ENCODE measurements around the gene FOXN3.

FOXN3 gene

DNA sequence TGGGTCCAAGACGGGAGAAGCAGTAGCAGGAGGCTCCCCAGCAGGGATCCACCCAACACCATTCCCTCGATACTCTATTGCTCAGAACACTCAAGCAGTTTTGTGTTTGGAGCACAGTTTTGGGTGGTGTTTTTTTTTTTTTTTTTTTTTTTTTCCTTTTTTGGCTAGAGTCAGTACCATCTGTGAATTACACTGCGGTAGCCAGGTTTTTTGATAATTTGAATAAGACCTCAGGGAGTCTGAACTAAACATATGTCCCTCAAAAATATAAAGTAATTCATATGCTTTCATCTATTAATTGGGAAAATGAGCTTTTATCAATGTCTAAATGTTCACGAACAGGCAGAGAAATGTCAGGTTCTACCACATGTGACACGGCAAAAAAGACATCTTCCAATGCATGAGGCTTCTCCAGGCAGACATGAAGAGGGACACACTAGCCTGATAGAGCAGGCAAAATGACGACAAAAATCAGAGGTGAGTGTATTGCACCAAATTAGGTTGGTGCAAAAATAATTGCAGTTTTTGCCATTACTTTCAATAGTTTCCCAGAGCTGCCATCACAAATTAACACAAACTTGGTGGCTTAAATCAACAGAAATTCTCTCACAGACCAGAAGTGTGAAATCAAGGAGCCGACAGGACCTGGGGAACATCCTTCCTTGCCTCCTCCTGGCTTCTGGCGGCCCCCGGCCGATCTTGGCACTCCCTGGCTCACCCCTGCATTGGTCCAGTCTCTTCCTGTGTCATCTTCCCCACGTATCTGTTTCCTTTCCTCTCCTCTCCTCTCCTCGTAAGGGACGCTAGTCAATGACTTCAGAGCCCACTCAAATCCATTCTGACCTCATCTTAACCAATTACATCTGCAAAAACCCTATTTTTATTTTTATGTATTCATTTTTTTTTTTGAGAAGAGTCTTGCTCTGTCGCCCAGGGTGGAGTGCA, 33.9 kb downstream of the FOXN3 start:
- DNase-seq (ENCODE audit: low read depth), result no peak

DNA sequence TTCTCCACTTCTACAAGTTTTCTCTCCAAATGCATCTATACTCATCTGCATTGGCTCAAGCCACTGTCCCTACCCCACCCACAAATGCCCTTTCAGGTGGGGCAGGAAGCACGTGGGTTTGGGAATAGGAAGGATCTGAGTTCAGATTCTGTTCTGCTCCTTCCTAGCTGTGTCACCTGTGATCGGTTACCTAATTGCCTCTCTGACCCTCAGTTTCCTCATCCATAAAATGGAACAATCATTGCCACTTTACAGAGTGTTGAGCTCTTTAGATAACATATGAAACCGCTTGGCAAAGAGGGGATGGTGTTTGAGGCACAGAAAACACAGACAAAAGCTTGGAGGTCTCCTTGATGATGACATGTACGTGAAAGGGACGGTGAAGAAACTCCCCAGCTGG, 34.5 kb downstream of the FOXN3 start:
- DNase-seq (ENCODE audit: low read depth), result no peak

GRCh38 chr14:89379891-89380820, 36.9 kb downstream of the FOXN3 start:
- DNase-seq (ENCODE audit: low read depth), result no peak

GRCh38 chr14:89379006-89379405, 38.0 kb downstream of the FOXN3 start:
- no peak for DNase-seq (ENCODE audit: low read depth)

DNA sequence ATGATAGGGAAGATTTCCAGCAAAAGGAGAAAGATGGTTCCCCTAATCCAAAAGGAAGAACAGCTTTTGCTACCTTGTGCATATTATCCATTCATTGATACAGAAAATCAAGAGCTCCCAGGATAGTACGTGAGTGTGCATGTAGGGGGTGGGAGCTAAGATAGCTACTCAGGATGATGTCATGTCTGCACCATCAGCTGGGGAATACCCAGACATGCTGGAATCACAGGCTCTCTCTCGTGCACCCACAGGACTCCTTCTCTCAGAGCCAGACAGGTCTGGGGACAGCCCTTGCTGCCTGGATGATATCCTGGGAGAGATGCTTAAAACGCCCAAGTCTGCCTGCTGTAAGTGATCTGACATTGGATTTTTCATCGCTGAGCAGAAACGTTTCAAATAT, 38.9 kb downstream of the FOXN3 start:
- no peak for DNase-seq (ENCODE audit: low read depth)

- no peak for DNase-seq (ENCODE audit: low read depth)
Measured at GRCh38 chr14:89377544-89377943, 39.5 kb downstream of the FOXN3 start.

DNA sequence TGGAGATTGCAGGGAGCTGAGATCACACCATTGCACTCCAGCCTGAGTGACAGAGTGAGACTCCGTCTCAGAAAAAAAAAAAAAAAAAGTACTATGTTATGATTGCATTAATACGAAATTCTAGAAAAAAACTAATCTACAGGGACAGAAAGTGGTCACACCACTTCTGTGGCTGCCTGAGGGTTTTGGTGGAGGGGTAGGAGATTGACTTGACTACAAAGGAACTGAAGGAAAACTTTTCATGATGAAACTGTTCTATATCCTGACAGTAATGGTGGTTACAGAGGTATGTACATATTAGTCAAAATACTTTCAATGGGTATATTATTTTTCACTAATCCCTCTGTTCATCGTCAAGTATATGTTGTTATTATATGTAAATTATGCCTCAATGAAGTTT, 42.1 kb downstream of the FOXN3 start:
- DNase-seq (ENCODE audit: low read depth), result no peak

DNA sequence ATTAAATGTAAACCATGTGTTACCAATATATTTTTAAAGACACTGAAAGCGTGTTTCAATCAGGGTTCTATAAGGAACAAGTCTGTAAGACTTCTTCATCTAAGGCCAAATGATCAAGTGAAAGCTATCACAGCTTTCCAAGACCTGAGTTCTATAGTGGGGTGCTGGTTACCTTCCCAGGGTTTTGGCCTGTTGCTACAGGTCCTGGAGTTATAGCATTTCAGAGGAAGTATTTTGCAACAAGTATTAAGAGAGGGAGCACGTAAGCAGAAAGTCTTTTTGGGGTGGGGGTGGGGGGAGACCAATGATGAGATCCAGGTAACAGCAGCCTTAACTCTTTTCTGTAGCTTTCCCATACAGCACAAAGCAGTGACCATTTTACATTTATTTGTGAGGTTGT, 43.8 kb downstream of the FOXN3 start:
- DNase-seq (ENCODE audit: low read depth), result no peak

DNA sequence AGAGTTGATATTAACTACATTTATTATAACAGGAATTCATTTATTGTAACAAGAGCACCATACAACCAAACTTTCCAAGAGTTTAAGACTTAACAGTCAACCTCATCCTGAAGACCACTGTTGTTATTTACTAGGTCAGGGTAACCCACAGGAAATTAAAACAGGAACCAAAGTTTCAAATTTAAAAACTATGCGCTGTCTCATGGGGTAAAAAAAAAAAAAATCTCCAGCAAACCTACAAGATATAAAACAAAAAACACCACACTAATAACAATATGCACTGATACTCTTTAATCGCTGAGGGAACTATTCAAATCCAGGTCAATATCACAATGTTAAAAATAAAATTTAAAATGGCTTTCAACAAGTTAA, 44.5 kb downstream of the FOXN3 start:
- no peak for DNase-seq (ENCODE audit: low read depth)

- DNase-seq (ENCODE audit: low read depth), result no peak
Measured at GRCh38 chr14:89371585-89372511, 45.2 kb downstream of the FOXN3 start.

GRCh38 chr14:89370781-89371180, 46.3 kb downstream of the FOXN3 start:
- DNase-seq (ENCODE audit: low read depth), result no peak

DNA sequence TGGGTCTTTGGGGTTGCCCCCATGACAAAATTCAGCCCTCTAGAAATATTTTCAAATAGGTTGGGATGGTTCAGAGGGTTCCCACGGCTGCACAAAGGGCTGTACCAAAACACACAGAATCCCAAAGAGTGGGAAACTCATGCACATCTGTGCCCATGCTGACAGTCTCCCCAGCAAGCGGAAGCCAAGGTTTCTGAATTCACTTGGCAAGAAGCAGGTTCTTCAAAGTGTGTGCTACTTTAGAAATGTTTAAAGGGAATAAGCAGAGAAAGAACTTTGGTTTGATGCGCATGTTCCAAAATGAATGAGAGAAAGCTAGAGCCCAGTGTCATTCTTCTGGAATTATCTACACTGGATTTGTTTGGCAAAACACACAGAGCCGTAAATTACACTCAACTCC, 46.7 kb downstream of the FOXN3 start:
- DNase-seq (ENCODE audit: low read depth), result no peak

DNA sequence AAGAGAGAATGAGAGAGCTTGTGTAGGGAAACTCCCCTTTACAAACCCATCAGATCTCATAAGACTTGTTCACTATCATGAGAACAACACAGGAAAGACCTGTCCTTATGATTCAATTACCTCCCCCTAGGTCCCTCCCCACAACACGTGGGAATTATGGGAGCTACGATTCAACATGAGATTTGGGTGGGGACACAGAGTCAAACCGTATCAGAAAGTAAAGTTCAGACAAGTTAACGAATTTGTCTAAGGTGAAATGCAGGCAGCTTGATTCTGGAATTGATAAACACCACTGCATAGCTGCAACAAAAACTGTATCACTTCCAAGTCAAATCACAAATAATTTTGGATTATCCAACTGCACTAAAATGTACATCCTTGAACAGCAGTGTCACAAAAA, 47.4 kb downstream of the FOXN3 start:
- no peak for DNase-seq (ENCODE audit: low read depth)

DNA sequence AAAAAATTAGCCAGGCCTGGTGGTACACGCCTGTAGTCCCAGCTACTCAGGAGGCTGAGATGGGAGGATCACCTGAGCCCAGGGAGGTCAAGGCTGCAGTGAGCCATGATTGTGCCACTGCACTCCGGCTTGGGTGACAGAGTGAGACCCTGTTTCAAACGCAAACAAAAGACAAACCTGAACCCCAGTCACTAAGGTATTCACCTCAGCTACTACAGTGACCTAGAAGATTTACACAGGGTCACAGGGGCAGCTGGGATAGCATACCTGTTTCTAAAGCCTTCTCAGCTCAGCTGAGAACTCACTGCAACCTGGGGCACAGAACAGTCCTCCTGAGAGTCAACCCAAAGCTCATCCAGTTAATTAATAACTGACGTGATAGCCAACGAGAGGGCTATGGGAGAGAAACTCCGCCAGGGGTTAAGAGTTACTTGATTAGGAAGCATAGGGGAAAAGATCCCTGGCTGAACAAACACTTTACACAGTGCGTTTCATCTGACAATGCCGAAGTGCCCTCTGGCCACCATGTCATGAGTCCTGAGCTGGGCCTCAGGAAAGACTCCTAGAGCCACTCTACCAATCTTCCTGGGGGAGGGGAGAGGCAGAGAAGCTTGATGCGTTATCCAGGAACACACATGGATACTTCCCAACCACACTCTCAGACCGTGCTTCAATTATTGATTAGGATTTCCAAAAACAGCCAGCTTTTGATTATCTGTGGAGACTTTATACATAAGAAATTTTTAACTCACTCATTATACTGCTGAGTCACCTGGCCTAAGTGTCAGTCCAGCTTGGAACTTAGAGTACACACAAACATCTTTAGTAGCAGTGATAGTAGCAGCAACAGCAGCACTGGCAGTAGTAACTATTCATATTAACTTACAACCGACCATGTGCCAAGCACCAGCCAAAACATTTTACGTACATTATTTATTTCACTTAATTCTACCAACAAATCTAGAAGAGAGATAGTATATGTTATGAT, 48.2 kb downstream of the FOXN3 start:
- no peak for DNase-seq (ENCODE audit: low read depth)

GRCh38 chr14:89367779-89368120, 49.3 kb downstream of the FOXN3 start:
- no peak for DNase-seq (ENCODE audit: low read depth)

DNA sequence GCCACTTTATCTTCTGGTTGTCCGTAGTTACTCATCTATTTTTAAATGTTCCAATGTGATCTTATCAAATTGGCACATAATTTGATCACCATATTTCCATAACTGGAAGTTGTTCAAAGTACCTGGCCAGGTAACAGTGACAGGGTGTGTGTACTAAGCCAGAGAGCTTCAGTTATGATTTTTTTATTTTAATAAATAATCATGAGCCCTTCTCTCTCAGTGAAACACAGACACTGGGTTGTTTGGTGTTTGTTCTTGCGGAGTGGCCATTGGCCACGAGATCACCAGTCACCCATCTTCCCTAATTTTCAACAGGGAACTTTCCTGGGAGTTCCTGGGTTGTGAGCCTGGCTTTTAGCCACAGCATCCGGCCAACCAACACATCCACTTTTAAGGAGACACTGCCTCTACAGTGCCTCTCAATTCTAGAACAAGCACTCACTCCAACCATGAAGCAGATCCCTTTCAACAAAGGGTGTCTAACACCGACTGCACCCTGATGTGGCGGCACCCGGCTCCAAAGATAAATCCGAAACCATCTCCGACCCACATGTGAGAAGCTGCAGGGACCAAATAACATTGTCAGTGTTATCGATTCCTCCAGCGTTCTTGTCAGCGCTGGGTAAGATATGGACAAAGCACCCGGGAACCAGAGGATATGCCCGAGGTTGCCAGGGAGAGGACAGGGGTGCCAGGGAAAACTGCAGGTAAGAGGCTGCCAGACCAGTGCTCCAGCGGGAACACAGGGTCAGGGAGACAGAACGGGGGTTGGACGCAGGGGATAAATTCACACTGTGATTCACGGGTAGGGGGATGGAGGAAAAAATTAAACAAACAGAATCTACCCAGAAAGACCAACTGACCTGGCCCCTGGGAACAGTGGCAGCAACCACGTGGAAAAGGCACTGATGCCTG, 49.9 kb downstream of the FOXN3 start:
- no peak for DNase-seq (ENCODE audit: low read depth)

GRCh38 chr14:89365061-89365801, 51.8 kb downstream of the FOXN3 start:
- DNase-seq (ENCODE audit: low read depth), result peak; percentile 28

DNA sequence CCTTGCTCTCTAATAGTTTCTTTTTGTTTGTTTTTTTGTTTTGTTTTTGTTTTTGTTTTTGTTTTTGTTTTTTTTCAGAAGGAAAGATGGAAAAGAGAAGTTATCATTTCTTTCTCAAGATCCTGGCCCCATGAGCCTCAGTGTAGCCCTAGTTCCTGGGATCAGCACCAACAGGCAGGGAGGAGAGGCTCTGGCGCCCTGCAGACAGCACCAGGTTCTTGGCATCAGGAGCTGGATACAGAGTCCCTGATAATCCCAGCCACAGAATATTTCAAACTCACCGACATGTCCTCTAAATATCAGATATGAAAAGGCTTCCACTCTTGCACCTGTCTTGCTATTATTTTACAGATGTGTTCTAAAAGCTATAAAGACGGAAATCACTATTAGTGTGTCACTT, 52.7 kb downstream of the FOXN3 start:
- no peak for DNase-seq (ENCODE audit: low read depth)

DNA sequence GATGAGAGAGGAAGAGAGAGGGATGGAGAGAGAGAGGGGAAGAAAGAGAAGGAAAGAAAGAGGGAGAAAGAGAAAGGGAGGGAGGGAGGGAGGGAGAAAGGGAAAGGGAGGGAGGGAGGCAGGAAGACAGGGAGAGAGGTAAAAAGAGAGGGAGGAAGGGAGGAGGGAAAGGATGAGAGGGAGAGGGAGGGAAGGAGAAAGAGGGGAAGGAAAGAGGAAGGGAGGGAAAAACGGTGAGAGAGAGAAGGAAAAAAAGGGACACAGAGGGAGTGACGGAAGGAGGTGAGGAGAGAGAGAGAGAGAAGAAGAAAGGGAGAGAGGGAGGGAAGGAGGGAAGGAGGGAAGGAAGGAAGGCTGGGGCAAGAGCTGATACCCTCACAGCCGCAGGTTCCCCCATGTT, 56.8 kb downstream of the FOXN3 start:
- no peak for DNase-seq (ENCODE audit: low read depth)

Data from activated gamma-delta T cell treated with anti-CD3 and anti-CD28 coated beads, Interleukin-2, amount 50 U/mL, for 16 hours (primary cell).